Fibroblast of pulmonary artery (primary cell): ENCODE measurements around the gene LRRC53.

Experiments
- DNase-seq: peaks from one replicate; pipeline ENCODE4 v3.0.0-alpha.2; 2010; ENCODE audit warnings: low read depth
- H3K4me3 ChIP-seq: replicated peaks from 2 replicates; pipeline ENCODE4 v1.5.1; 2011; ENCODE audit warnings: low read depth, mild to moderate bottlenecking, control low read depth, low read length, moderate library complexity
- CTCF ChIP-seq: IDR thresholded peaks from 2 replicates; pipeline ENCODE4 v1.5.1; 2011; ENCODE audit warnings: mild to moderate bottlenecking, control low read depth, low read length, inconsistent platforms; ENCODE audit errors: missing control alignments

LRRC53 gene

GRCh38 chr1:74512170-74512915 is at the start of gene LRRC53:
Gene LRRC53 (minus strand): TSS chr1:74512611. CDS start chr1:74483349, 29,262 bp downstream.
- no peak for DNase-seq
- TF ChIP-seq CTCF = no peak
- H3K4me3 ChIP-seq = no peak within 1 kb of the TSS

GRCh38 chr1:74549932-74550331 is 37.5 kb upstream of the LRRC53 start:
- no peak overlapping the region for H3K4me3 ChIP-seq
- no peak for DNase-seq
- TF ChIP-seq CTCF = no peak

- no peak overlapping the region for H3K4me3 ChIP-seq
- no peak for DNase-seq
- no peak for TF ChIP-seq CTCF
Measured at GRCh38 chr1:74548961-74549750, 36.7 kb upstream of the LRRC53 start.

- no peak for DNase-seq
- no peak for TF ChIP-seq CTCF
- H3K4me3 ChIP-seq = no peak overlapping the region
Measured at GRCh38 chr1:74545821-74546220, 33.4 kb upstream of the LRRC53 start.

GRCh38 chr1:74534241-74534640 is 21.8 kb upstream of the LRRC53 start:
- TF ChIP-seq CTCF = no peak
- no peak overlapping the region for H3K4me3 ChIP-seq
- DNase-seq = no peak

GRCh38 chr1:74531796-74532195 is 19.4 kb upstream of the LRRC53 start:
- no peak overlapping the region for H3K4me3 ChIP-seq
- DNase-seq = no peak
- no peak for TF ChIP-seq CTCF
